H1 (cell line): Measurements from ENCODE around the gene MAP4K4. TPM values are rescaled to one million over a fixed set of nuclear protein-coding genes. Genes with fewer than 3 reads are reported as not detected.
A peak's percentile ranks its signal among the peaks of the same experiment; 100 is the strongest.

Experiments used
- CTCF ChIA-PET: fragments of 300-600 bp; sonication (Branson Sonifier 250); formaldehyde crosslinking; loops from one replicate; lab custom pipeline; 2021; ENCODE audit not compliant: partially characterized antibody; lab: Charles Lee
- POLR2A ChIA-PET: fragments of 300-600 bp; sonication (Branson Sonifier 250); formaldehyde crosslinking; loops from one replicate; lab custom pipeline; 2021; ENCODE audit warnings: inconsistent platforms; ENCODE audit not compliant: partially characterized antibody; lab: Charles Lee
- DNase-seq, 2 experiments: peaks; one replicate each; pipeline versions ENCODE4 v3.0.0 to v3.0.0-alpha.2; 2010 to 2022; ENCODE audit warnings: low spot score in 2 of 2, low read depth in 1 of 2, mixed read lengths in 1 of 2
- FAIRE-seq: peaks from 2 replicates; lab custom pipeline; 2011; peaks lifted over from hg19 to GRCh38; lab: Jason Lieb, UNC
- H2AFZ ChIP-seq: 2 replicates; pipeline ENCODE4 v1.8.1; 2012; ENCODE audit warnings: low read length, inconsistent platforms
- H2AK5ac ChIP-seq: 2 replicates; pipeline ENCODE4 v1.6.1; 2013; ENCODE audit warnings: low read depth, low read length
- H2BK120ac ChIP-seq: replicated peaks from 2 replicates; pipeline ENCODE3; 2013; ENCODE audit warnings: low read depth, low read length, inconsistent platforms
- H2BK12ac ChIP-seq: 2 replicates; pipeline ENCODE4 v1.6.1; 2013; ENCODE audit warnings: low read depth, low read length
- H2BK15ac ChIP-seq: 2 replicates; pipeline ENCODE4 v1.6.1; 2013; ENCODE audit warnings: low read length
- H2BK20ac ChIP-seq: 2 replicates; pipeline ENCODE4 v1.6.1; 2013; ENCODE audit warnings: low read length
- H2BK5ac ChIP-seq: 2 replicates; pipeline ENCODE4 v1.6.1; 2013; ENCODE audit warnings: low read depth, low read length
- H3K14ac ChIP-seq: 2 replicates; pipeline ENCODE4 v1.6.1; 2013; ENCODE audit warnings: inconsistent platforms; ENCODE audit not compliant: insufficient read length
- H3K18ac ChIP-seq: 2 replicates; pipeline ENCODE4 v1.6.1; 2013; ENCODE audit warnings: low read length; ENCODE audit errors: extremely low read depth
- H3K23ac ChIP-seq: 2 replicates; pipeline ENCODE4 v1.6.1; 2013; ENCODE audit warnings: inconsistent platforms; ENCODE audit not compliant: insufficient read length
- H3K23me2 ChIP-seq: 2 replicates; pipeline ENCODE4 v1.6.1; 2013; ENCODE audit warnings: low read depth, low read length
- H3K27ac ChIP-seq: 2 replicates; pipeline ENCODE4 v1.6.1; 2011; ENCODE audit warnings: low read depth, low read length, inconsistent platforms
- H3K27me3 ChIP-seq, 4 experiments: replicated peaks in 1 of 4; 1 replicate in 1 of 4; 2 replicates in 3 of 4; pipeline versions ENCODE4 v1.6.1 to v1.8.1; 2011 to 2013; ENCODE audit warnings: low read length in 3 of 4, mild to moderate bottlenecking in 3 of 4, inconsistent platforms in 2 of 4, mixed read lengths in 2 of 4, moderate library complexity in 1 of 4; ENCODE audit not compliant: control insufficient read depth in 3 of 4, insufficient read depth in 3 of 4; ENCODE audit errors: extremely low read depth in 1 of 4
- H3K36me3 ChIP-seq, 4 experiments: 2 replicates each; pipeline versions ENCODE4 v1.6.1 to v1.8.1; 2011 to 2013; ENCODE audit warnings: mild to moderate bottlenecking in 4 of 4, low read length in 3 of 4, moderate library complexity in 2 of 4, control low read depth in 1 of 4, inconsistent platforms in 1 of 4; ENCODE audit not compliant: insufficient read depth in 4 of 4, control insufficient read depth in 2 of 4
- H3K4ac ChIP-seq: replicated peaks from 2 replicates; pipeline ENCODE3; 2013; ENCODE audit warnings: low read length, low read depth, mixed read lengths, inconsistent platforms; ENCODE audit not compliant: insufficient read length
- H3K4me1 ChIP-seq, 4 experiments: replicated peaks in 1 of 4; 1 replicate in 1 of 4; 2 replicates in 3 of 4; pipeline versions ENCODE4 v1.6.1 to v1.8.1; 2011 to 2013; ENCODE audit warnings: low read length in 3 of 4, inconsistent platforms in 2 of 4, mixed read lengths in 1 of 4; ENCODE audit not compliant: insufficient read depth in 4 of 4, control insufficient read depth in 3 of 4
- H3K4me2 ChIP-seq, 2 experiments: 2 replicates each; pipeline versions ENCODE4 v1.6.1 to v1.8.1; 2011 to 2013; ENCODE audit warnings: low read depth in 2 of 2, low read length in 2 of 2, control low read depth in 1 of 2, inconsistent platforms in 1 of 2, mild to moderate bottlenecking in 1 of 2; ENCODE audit not compliant: insufficient read depth in 1 of 2
- H3K4me3 ChIP-seq, 4 experiments: fragments of 200-600, 300-600 bp in 1 of 4; sonication (generic), shearing (Covaris generic), sonication (Bioruptor Twin) in 1 of 4; 2 replicates each; pipeline versions ENCODE4 v1.5.1 to v1.8.1; 2011 to 2016; ENCODE audit warnings: low read length in 4 of 4, low read depth in 3 of 4, control low read depth in 2 of 4, inconsistent platforms in 2 of 4, mild to moderate bottlenecking in 2 of 4, mixed read lengths in 1 of 4, moderate library complexity in 1 of 4; ENCODE audit not compliant: insufficient read depth in 2 of 4; ENCODE audit errors: extremely low read depth in 1 of 4
- H3K56ac ChIP-seq: replicated peaks from 2 replicates; pipeline ENCODE3; 2013; ENCODE audit warnings: low read depth, mild to moderate bottlenecking, mixed read lengths, low read length, inconsistent platforms; ENCODE audit not compliant: insufficient read length
- H3K79me1 ChIP-seq: 2 replicates; pipeline ENCODE4 v1.6.1; 2013; ENCODE audit warnings: low read depth, low read length, control low read depth
- H3K79me2 ChIP-seq, 2 experiments: 2 replicates each; pipeline versions ENCODE4 v1.6.1 to v1.8.1; 2012 to 2013; ENCODE audit warnings: low read length in 2 of 2, mild to moderate bottlenecking in 2 of 2, inconsistent platforms in 1 of 2; ENCODE audit not compliant: insufficient read depth in 2 of 2, control insufficient read depth in 1 of 2
- H3K9ac ChIP-seq, 4 experiments: replicated peaks in 1 of 4; 1 replicate in 1 of 4; 2 replicates in 3 of 4; pipeline versions ENCODE4 v1.6.1 to v1.8.1; 2011 to 2013; ENCODE audit warnings: low read depth in 3 of 4, low read length in 3 of 4, control low read depth in 2 of 4, mild to moderate bottlenecking in 2 of 4, moderate library complexity in 2 of 4, inconsistent platforms in 1 of 4; ENCODE audit errors: extremely low read depth in 1 of 4
- H3K9me3 ChIP-seq, 2 experiments: 2 replicates each; pipeline versions ENCODE4 v1.6.1 to v1.8.1; 2012 to 2013; ENCODE audit warnings: mild to moderate bottlenecking in 2 of 2, moderate library complexity in 2 of 2, control low read depth in 1 of 2, inconsistent platforms in 1 of 2, low read depth in 1 of 2, low read length in 1 of 2, mixed read lengths in 1 of 2; ENCODE audit not compliant: insufficient read depth in 2 of 2
- H4K20me1 ChIP-seq, 2 experiments: replicated peaks in 1 of 2; 2 replicates each; pipeline versions ENCODE3 to v1.8.1; 2011 to 2013; ENCODE audit warnings: inconsistent platforms in 2 of 2, low read length in 2 of 2, mild to moderate bottlenecking in 1 of 2; ENCODE audit not compliant: insufficient read depth in 2 of 2, control insufficient read depth in 1 of 2
- H4K5ac ChIP-seq: 2 replicates; pipeline ENCODE4 v1.6.1; 2013; ENCODE audit warnings: low read length, low read depth, mixed read lengths, inconsistent platforms; ENCODE audit not compliant: insufficient read length
- H4K8ac ChIP-seq: 2 replicates; pipeline ENCODE4 v1.8.0; 2013; ENCODE audit warnings: mild to moderate bottlenecking, moderate library complexity, low read length, inconsistent platforms; ENCODE audit not compliant: insufficient read depth; ENCODE audit errors: extremely low read depth
- H4K91ac ChIP-seq: replicated peaks from 2 replicates; pipeline ENCODE3; 2013; ENCODE audit warnings: low read length, mixed read lengths, inconsistent platforms; ENCODE audit not compliant: insufficient read length
- CHD1 ChIP-seq: IDR thresholded peaks from 2 replicates; pipeline ENCODE4 v1.6.1; 2012; ENCODE audit warnings: low read depth, low read length, improper control_type of control experiment
- CTBP2 ChIP-seq: IDR thresholded peaks from 2 replicates; pipeline ENCODE4 v1.7.0; 2011; ENCODE audit warnings: borderline replicate concordance, mild to moderate bottlenecking, moderate library complexity, mixed read lengths, low read length; ENCODE audit not compliant: insufficient read depth, insufficient read length
- KDM5A ChIP-seq: fragments of 200-600 bp; IDR thresholded peaks from 2 replicates; pipeline ENCODE4 v1.7.1; 2012; ENCODE audit warnings: mild to moderate bottlenecking, low read length, inconsistent platforms, mixed read lengths
- POU5F1 ChIP-seq: IDR thresholded peaks from 2 replicates; pipeline ENCODE4 v1.6.1; 2011; ENCODE audit warnings: low read depth, mild to moderate bottlenecking, low read length, moderate library complexity
- RBBP5 ChIP-seq: IDR thresholded peaks from 2 replicates; pipeline ENCODE4 v1.7.1; 2012; ENCODE audit warnings: low read depth, mild to moderate bottlenecking, inconsistent platforms, low read length, moderate library complexity, borderline replicate concordance
- SUZ12 ChIP-seq: fragments of 200-600 bp; sonication (generic); IDR thresholded peaks from 2 replicates; pipeline ENCODE4 v1.6.1; 2012; ENCODE audit warnings: mild to moderate bottlenecking, inconsistent platforms, low read length, moderate library complexity, mixed read lengths
- WGBS, 2 experiments: shearing (Covaris generic) in 1 of 2; methylation state at CpG; one replicate each; pipeline versions ENCODE4 v1.1.6 to v1.1.7; 2013 to 2015; ENCODE audit warnings: low lambda C conversion rate in 2 of 2, mixed read lengths in 2 of 2, inconsistent platforms in 1 of 2, low coverage in 1 of 2, missing lambda C conversion rate in 1 of 2; ENCODE audit not compliant: insufficient replicate concordance in 2 of 2, insufficient coverage in 1 of 2, insufficient read length in 1 of 2; ENCODE audit errors: extremely low coverage in 1 of 2, missing lambda C conversion rate in 1 of 2; 5-methylcytosine and 5-hydroxymethylcytosine counted together
- polyA plus RNA-seq, 7 experiments: library from polyadenylated mRNA; depleted of rRNA in 3 of 7; stranded (reverse) in 5 of 7; unstranded in 2 of 7; fragments of >200 nt in 5 of 7; fragments of 200-250 nt in 2 of 7; gene quantifications; 1 replicate in 5 of 7; 2 replicates in 1 of 7; 4 replicates in 1 of 7; pipeline versions ENCODE4 v1.2.1 to v1.2.3, GENCODE V29; 2011 to 2013; ENCODE audit warnings: missing spikeins in 2 of 7, mixed read lengths in 2 of 7
- total RNA-seq: library from RNA; stranded (reverse); fragmentation: NEBNext Ultra II Directional; extraction: Animal tissue kit (Norgen Biotek cat#: 25700); gene quantifications from 2 replicates; pipeline ENCODE4 v1.2.1, GENCODE V29; 2021
- TF ChIP-seq, protein P1 (sequence below): IDR thresholded peaks from 2 replicates; pipeline ENCODE4 v1.6.1; 2011; ENCODE audit warnings: low read length, improper control_type of control experiment

The MAP4K4 gene
- total and polyA plus RNA-seq, 2 of the 8 experiments (the other 6 are each of a cell fraction or from before 2014, with no cell fraction given) = 53.2 to 138 TPM

DNA sequence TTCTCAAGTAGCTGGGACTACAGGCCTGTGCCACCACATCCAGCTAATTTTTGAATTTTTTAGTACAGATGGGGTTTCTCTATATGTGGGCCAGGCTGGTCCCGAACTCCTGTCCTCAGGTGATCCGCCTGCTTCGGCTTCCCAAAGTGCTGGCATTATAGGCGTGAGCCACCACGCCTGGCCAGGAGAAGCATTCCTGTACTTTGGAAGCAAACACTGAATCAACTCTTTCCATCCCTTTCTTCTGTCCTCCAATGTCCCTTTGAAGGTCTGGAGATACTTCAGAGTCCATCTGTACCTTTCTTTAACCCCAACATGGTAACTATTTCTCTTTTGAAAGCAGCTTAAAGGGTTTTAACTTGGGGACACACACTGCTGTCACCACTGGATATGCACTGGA, 23.6 kb upstream of the MAP4K4 start:
- Histone ChIP-seq H3K79me2 (no peaks in the 10 kb centered on the region), H3K18ac (no peak overlapping the region), H3K14ac (no peak overlapping the region), H2BK120ac (no peak overlapping the region), H2AK5ac (no peak overlapping the region), H3K4me3 (no peak overlapping the region), H3K4me1 (no peaks in the 10 kb centered on the region), H3K56ac (no peak overlapping the region), H3K27me3 (no peaks in the 10 kb centered on the region), H4K5ac (no peak overlapping the region), H4K91ac (no peak overlapping the region), H3K23me2 (no peaks in the 10 kb centered on the region), H3K4ac (no peak overlapping the region), H2BK20ac (no peak overlapping the region), H3K23ac (no peak overlapping the region), H4K20me1 (no peaks in the 10 kb centered on the region), H2BK12ac (no peak overlapping the region), H3K9me3 (peaks cover 0 to 4% of the 10 kb centered on the region in 2 experiments; a peak in 2 of 4 replicates), H3K4me2 (no peak overlapping the region), H3K79me1 (no peaks in the 10 kb centered on the region), H3K27ac (no peak overlapping the region), H2BK15ac (no peak overlapping the region), H2AFZ (peak overlapping the region; percentile 73), H3K36me3 (no peaks in the 10 kb centered on the region), H4K8ac (no peak overlapping the region), H3K9ac (no peak overlapping the region), H2BK5ac (no peak overlapping the region)
- whole genome bisulfite sequencing, 2 experiments = 95% methylated on average over 5 of the region's 5 CpGs; no CpG with 5 or more reads in 1 of the 2 experiments
- FAIRE-seq (no peak), DNase-seq (no peak)
- TF ChIP-seq KDM5A (no peak), CTBP2 (no peak), SUZ12 (no peak), CHD1 (no peak), POU5F1 (no peak), RBBP5 (no peak)
- TF ChIP-seq, protein P1, sequence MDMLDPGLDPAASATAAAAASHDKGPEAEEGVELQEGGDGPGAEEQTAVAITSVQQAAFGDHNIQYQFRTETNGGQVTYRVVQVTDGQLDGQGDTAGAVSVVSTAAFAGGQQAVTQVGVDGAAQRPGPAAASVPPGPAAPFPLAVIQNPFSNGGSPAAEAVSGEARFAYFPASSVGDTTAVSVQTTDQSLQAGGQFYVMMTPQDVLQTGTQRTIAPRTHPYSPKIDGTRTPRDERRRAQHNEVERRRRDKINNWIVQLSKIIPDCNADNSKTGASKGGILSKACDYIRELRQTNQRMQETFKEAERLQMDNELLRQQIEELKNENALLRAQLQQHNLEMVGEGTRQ = no peak
- CTCF ChIA-PET = interaction anchor here (1.2 to 1.5 kb wide), 2 partner anchors 8 to 52 kb away, joined by 3 read pairs; no protein-coding TSS in a partner anchor
- POLR2A ChIA-PET = no interaction called here
